ENCODE results near the gene GRIA1.

Gene GRIA1

DNA sequence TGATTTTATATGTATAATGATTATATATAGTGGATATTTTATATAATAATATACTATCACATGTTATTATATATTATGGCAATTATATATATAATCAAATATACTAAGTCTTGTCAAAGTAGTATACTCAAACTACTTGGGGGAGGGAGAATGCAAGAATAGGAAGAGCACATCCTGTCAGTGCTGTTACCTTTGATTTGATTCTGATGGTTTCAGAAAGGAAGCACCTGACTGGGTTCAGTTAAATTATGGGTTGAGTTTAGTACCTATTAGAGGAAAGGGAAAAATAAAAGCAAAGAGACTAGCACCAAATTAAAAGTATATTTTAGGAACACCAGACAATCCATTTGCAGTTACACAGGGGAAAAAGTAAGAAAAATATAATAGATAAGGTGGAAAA, 107.6 kb downstream of the GRIA1 start:
- TF ChIP-seq, protein P1, sequence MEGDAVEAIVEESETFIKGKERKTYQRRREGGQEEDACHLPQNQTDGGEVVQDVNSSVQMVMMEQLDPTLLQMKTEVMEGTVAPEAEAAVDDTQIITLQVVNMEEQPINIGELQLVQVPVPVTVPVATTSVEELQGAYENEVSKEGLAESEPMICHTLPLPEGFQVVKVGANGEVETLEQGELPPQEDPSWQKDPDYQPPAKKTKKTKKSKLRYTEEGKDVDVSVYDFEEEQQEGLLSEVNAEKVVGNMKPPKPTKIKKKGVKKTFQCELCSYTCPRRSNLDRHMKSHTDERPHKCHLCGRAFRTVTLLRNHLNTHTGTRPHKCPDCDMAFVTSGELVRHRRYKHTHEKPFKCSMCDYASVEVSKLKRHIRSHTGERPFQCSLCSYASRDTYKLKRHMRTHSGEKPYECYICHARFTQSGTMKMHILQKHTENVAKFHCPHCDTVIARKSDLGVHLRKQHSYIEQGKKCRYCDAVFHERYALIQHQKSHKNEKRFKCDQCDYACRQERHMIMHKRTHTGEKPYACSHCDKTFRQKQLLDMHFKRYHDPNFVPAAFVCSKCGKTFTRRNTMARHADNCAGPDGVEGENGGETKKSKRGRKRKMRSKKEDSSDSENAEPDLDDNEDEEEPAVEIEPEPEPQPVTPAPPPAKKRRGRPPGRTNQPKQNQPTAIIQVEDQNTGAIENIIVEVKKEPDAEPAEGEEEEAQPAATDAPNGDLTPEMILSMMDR (IDR thresholded peaks at IDR 0.05; ENCODE audit: control insufficient read depth, insufficient read depth, low read depth, low read length, missing control alignments), result no peak
- no peak for DNase-seq (ENCODE audit: low read depth)
- no peak overlapping the region for H3K4me3 ChIP-seq (ENCODE audit: control insufficient read depth, low read depth, low read length)

- TF ChIP-seq, protein P1 (IDR thresholded peaks at IDR 0.05; ENCODE audit: control insufficient read depth, insufficient read depth, low read depth, low read length, missing control alignments), result no peak
- no peak overlapping the region for H3K4me3 ChIP-seq (ENCODE audit: control insufficient read depth, low read depth, low read length)
- no peak for DNase-seq (ENCODE audit: low read depth)
Measured at GRCh38 chr5:153601377-153601776, 110.9 kb downstream of the GRIA1 start.

DNA sequence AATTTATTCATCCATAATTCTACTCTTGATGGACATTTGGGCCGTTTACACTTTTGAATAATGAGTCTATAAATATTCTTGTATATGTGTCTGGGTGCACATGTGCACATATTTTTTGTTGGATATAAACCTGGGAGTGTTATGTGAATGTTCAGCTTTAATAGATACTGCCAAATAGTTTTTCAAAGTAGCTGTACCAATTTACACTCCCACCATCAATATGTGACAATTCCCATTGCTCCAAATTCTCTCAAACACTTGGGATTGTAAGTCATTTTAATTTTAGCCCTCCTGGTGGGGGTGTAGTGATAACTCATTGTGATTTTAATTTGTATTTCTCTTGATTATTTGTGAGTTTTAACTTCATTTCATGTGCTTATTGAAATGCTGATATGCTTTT, 114.9 kb downstream of the GRIA1 start:
- H3K4me3 ChIP-seq (ENCODE audit: control insufficient read depth, low read depth, low read length), result no peak overlapping the region
- TF ChIP-seq, protein P1 (IDR thresholded peaks at IDR 0.05; ENCODE audit: control insufficient read depth, insufficient read depth, low read depth, low read length, missing control alignments), result no peak
- DNase-seq (ENCODE audit: low read depth), result no peak

DNA sequence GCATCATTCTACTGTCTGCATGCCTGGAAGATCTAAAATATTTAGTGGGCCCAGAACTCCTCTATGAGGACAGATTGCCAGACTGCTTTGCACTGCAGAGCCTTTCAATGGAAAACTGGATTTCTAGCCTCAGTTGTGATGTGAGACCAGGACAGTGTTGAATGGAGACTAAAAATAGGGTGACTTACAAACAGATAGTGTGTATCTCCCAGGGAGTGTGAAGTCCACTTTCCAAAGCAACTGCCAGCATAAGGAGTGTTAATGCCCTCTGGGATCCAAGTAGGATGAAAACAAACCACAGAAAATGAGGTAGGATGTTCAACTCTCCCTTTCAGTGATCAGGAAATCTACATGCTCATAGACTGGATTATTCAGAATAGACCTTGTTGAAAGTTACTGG, 119.5 kb downstream of the GRIA1 start:
- no peak for DNase-seq (ENCODE audit: low read depth)
- no peak overlapping the region for H3K4me3 ChIP-seq (ENCODE audit: control insufficient read depth, low read depth, low read length)

DNA sequence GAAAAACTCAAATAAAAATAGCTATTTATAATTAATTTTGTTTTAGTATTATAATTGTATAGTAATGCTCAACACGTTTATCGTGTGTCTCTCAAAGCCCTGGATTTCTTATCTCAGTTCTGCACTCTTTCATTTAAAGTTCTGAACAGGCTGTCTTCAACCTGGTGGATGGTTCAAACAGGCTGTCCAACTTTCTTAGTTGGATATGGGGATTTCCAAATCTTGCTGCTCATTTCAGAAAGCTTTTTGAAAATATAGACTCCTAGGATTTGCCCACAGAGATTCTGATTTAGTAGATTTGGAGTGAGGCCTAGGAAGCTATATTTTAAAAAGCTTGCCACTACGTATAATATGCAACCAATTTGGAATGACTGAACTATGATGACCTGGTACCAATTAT, 120.3 kb downstream of the GRIA1 start:
- DNase-seq (ENCODE audit: low read depth), result no peak
- TF ChIP-seq, protein P1 (IDR thresholded peaks at IDR 0.05; ENCODE audit: control insufficient read depth, insufficient read depth, low read depth, low read length, missing control alignments), result no peak
- H3K4me3 ChIP-seq (ENCODE audit: control insufficient read depth, low read depth, low read length), result no peak overlapping the region

More for the DNA sequence above, 119.5 kb downstream of the GRIA1 start:
- TF ChIP-seq, protein P1 (IDR thresholded peaks at IDR 0.05; ENCODE audit: control insufficient read depth, insufficient read depth, low read depth, low read length, missing control alignments), result no peak

DNA sequence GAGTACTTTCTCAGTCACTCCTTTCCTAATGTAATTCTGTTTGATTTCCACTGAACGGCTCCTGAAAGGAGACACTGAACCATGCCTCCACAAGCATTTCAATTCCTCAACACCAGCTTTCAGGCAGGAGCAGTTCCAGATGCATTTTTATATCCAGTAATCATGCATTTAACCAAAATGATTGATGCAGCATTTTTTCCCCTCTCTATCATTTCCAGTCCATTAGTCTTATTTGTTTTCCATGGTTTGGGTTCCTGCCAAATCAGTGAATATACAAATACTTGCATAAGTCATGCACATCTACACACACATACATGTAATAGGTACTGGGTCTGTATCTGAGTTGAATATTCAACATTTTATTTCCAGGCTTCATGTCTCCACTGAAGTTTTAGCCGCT, 122.7 kb downstream of the GRIA1 start:
- H3K4me3 ChIP-seq (ENCODE audit: control insufficient read depth, low read depth, low read length), result no peak overlapping the region
- DNase-seq (ENCODE audit: low read depth), result no peak
- TF ChIP-seq, protein P1 (IDR thresholded peaks at IDR 0.05; ENCODE audit: control insufficient read depth, insufficient read depth, low read depth, low read length, missing control alignments), result no peak

GRCh38 chr5:153613672-153614071, 123.2 kb downstream of the GRIA1 start:
- TF ChIP-seq, protein P1 (IDR thresholded peaks at IDR 0.05; ENCODE audit: control insufficient read depth, insufficient read depth, low read depth, low read length, missing control alignments), result no peak
- no peak for DNase-seq (ENCODE audit: low read depth)
- H3K4me3 ChIP-seq (ENCODE audit: control insufficient read depth, low read depth, low read length), result no peak overlapping the region
